Endodermal cell (in vitro differentiated cells): Measurements from ENCODE around the gene LRMDA. TPM values are rescaled to one million over a fixed set of nuclear protein-coding genes. Genes with fewer than 3 reads are reported as not detected.

Source experiments
- DNase-seq: peaks from one replicate; pipeline ENCODE4 v3.0.0-alpha.2; 2017
- H3K27ac ChIP-seq: 2 replicates; pipeline ENCODE4 v1.5.1; 2013; ENCODE audit warnings: mild to moderate bottlenecking, low read depth, low read length, moderate library complexity
- H3K27me3 ChIP-seq: 2 replicates; pipeline ENCODE4 v1.6.1; 2013; ENCODE audit warnings: mild to moderate bottlenecking, low read length, moderate library complexity; ENCODE audit not compliant: insufficient read depth, control insufficient read depth, poor library complexity, severe bottlenecking
- H3K36me3 ChIP-seq: 2 replicates; pipeline ENCODE4 v1.7.0; 2013; ENCODE audit warnings: mild to moderate bottlenecking, low read length, moderate library complexity; ENCODE audit not compliant: control insufficient read depth, insufficient read depth
- H3K4me1 ChIP-seq: one replicate; pipeline ENCODE4 v1.7.0; 2013; ENCODE audit warnings: low read length; ENCODE audit not compliant: control insufficient read depth, insufficient read depth
- H3K4me3 ChIP-seq: 2 replicates; pipeline ENCODE4 v1.5.1; 2013; ENCODE audit warnings: mild to moderate bottlenecking, low read length, moderate library complexity
- H3K9ac ChIP-seq: 2 replicates; pipeline ENCODE4 v1.6.1; 2013; ENCODE audit warnings: mild to moderate bottlenecking, low read length, moderate library complexity; ENCODE audit not compliant: poor library complexity, severe bottlenecking; ENCODE audit errors: extremely low read depth
- H3K9me3 ChIP-seq: 2 replicates; pipeline ENCODE4 v1.6.1; 2013; ENCODE audit warnings: mild to moderate bottlenecking, low read length, moderate library complexity; ENCODE audit not compliant: control insufficient read depth
- H3K27ac Mint-ChIP-seq: 2 replicates; pipeline ENCODE4 v1.8.0; 2020; ENCODE audit warnings: mixed read lengths
- H3K27me3 Mint-ChIP-seq: 2 replicates; pipeline ENCODE4 v1.8.0; 2021; ENCODE audit warnings: mild to moderate bottlenecking, mixed read lengths; ENCODE audit not compliant: insufficient read depth
- H3K36me3 Mint-ChIP-seq: 2 replicates; pipeline ENCODE4 v1.8.0; 2020; ENCODE audit warnings: low read depth, mixed read lengths
- H3K4me1 Mint-ChIP-seq: 2 replicates; pipeline ENCODE4 v1.8.0; 2020; ENCODE audit warnings: mixed read lengths
- H3K4me3 Mint-ChIP-seq: 2 replicates; pipeline ENCODE4 v1.8.0; 2020; ENCODE audit warnings: mild to moderate bottlenecking, moderate library complexity, mixed read lengths
- H3K9me3 Mint-ChIP-seq: 2 replicates; pipeline ENCODE4 v1.8.0; 2020; ENCODE audit warnings: mild to moderate bottlenecking, mixed read lengths
- WGBS, 2 experiments: methylation state at CpG; one replicate each; pipeline versions ENCODE4 v1.1.5 to v1.1.7; 2013; ENCODE audit warnings: missing lambda C conversion rate in 2 of 2, mixed read lengths in 1 of 2; ENCODE audit not compliant: insufficient coverage in 1 of 2, insufficient read length in 1 of 2; 5-methylcytosine and 5-hydroxymethylcytosine counted together
- total RNA-seq, 2 donors: library from RNA; stranded (reverse); fragmentation: NEBNext Ultra II Directional in 1 of 2; extraction: Animal tissue kit (Norgen Biotek cat#: 25700) in 1 of 2; gene quantifications; 2 replicates in 1 of 2; 3 replicates in 1 of 2; pipeline ENCODE4 v1.2.1, GENCODE V29; 2021
- TF ChIP-seq, protein P1 (sequence below): fragments of 200-600 bp; sonication (generic); conservative IDR thresholded peaks from 2 replicates; pipeline ENCODE4 v1.5.0; 2021; ENCODE audit warnings: antibody characterized with exemption, mild to moderate bottlenecking

LRMDA gene
- total RNA-seq, 2 donors from 2014 or later = 1.7 to 5.1 TPM

GRCh38 chr10:75761289-75761688 is 329.9 kb downstream of the LRMDA start:
- no peak for DNase-seq
- Histone ChIP-seq H3K4me1 (no peaks in the 10 kb centered on the region), H3K9ac (no peak overlapping the region), H3K9me3 (no peaks in the 10 kb centered on the region), H3K27me3 (no peaks in the 10 kb centered on the region), H3K36me3 (no peaks in the 10 kb centered on the region), H3K27ac (no peak overlapping the region), H3K4me3 (no peak overlapping the region)
- 98 to 100% methylated on average over 1 to 2 of the region's 2 CpGs for WGBS, 2 experiments
- Mint-ChIP-seq H3K36me3 (no peaks in the 10 kb centered on the region), H3K4me3 (no peak overlapping the region), H3K27ac (no peak overlapping the region), H3K9me3 (no peaks in the 10 kb centered on the region), H3K4me1 (no peaks in the 10 kb centered on the region), H3K27me3 (no peaks in the 10 kb centered on the region)
- TF ChIP-seq, protein P1, sequence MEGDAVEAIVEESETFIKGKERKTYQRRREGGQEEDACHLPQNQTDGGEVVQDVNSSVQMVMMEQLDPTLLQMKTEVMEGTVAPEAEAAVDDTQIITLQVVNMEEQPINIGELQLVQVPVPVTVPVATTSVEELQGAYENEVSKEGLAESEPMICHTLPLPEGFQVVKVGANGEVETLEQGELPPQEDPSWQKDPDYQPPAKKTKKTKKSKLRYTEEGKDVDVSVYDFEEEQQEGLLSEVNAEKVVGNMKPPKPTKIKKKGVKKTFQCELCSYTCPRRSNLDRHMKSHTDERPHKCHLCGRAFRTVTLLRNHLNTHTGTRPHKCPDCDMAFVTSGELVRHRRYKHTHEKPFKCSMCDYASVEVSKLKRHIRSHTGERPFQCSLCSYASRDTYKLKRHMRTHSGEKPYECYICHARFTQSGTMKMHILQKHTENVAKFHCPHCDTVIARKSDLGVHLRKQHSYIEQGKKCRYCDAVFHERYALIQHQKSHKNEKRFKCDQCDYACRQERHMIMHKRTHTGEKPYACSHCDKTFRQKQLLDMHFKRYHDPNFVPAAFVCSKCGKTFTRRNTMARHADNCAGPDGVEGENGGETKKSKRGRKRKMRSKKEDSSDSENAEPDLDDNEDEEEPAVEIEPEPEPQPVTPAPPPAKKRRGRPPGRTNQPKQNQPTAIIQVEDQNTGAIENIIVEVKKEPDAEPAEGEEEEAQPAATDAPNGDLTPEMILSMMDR = no peak

DNA sequence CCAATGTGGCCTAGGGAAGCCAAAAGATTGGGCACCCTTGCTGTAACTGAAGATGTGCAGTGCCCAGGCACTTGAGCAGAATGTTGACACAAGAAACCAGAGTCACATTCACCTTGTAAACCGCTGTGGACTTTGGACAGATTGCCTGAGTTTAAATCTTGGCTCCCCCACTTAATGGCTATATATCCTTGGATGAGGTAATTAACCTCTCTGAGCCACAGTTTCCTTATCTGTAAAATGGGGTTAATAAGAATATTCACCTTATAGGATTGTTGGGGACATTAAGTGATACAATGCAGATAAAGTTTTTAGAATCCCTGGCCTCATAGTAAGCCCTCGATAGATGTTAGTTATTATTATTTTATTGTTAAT is 331.0 kb downstream of the LRMDA start:
- no peak overlapping the region for H3K27ac Mint-ChIP-seq
- no peaks in the 10 kb centered on the region for H3K27me3 Mint-ChIP-seq
- WGBS, 2 experiments = 90 to 100% methylated on average over 1 to 2 of the region's 2 CpGs

GRCh38 chr10:75763652-75764051 is 332.2 kb downstream of the LRMDA start:
- WGBS, 2 experiments = 89 to 100% methylated on average over 2 to 3 of the region's 3 CpGs
- no peak overlapping the region for H3K4me3 ChIP-seq
- no peaks in the 10 kb centered on the region for H3K4me1 ChIP-seq
- no peak overlapping the region for H3K4me3 Mint-ChIP-seq
- no peak overlapping the region for H3K27ac Mint-ChIP-seq
- no peaks in the 10 kb centered on the region for H3K27me3 Mint-ChIP-seq
- no peaks in the 10 kb centered on the region for H3K36me3 ChIP-seq
- H3K27me3 ChIP-seq = no peaks in the 10 kb centered on the region
- no peaks in the 10 kb centered on the region for H3K9me3 Mint-ChIP-seq
- H3K9ac ChIP-seq = no peak overlapping the region
- DNase-seq = no peak
- no peaks in the 10 kb centered on the region for H3K4me1 Mint-ChIP-seq
- TF ChIP-seq, protein P1 = no peak
- no peak overlapping the region for H3K27ac ChIP-seq
- no peaks in the 10 kb centered on the region for H3K36me3 Mint-ChIP-seq
- H3K9me3 ChIP-seq = no peaks in the 10 kb centered on the region

More for the DNA sequence above, 331.0 kb downstream of the LRMDA start:
- DNase-seq = no peak
- no peaks in the 10 kb centered on the region for H3K9me3 Mint-ChIP-seq
- Histone ChIP-seq H3K27me3 (no peaks in the 10 kb centered on the region), H3K9me3 (no peaks in the 10 kb centered on the region), H3K36me3 (no peaks in the 10 kb centered on the region), H3K4me1 (no peaks in the 10 kb centered on the region), H3K27ac (no peak overlapping the region), H3K9ac (no peak overlapping the region), H3K4me3 (no peak overlapping the region)
- H3K4me3 Mint-ChIP-seq = no peak overlapping the region
- no peaks in the 10 kb centered on the region for H3K4me1 Mint-ChIP-seq
- TF ChIP-seq, protein P1 = no peak
- H3K36me3 Mint-ChIP-seq = no peaks in the 10 kb centered on the region
